Measurements from ENCODE around the gene FREY1. TPM values are rescaled to one million over a fixed set of nuclear protein-coding genes. Genes with fewer than 3 reads are reported as not detected.

Gene FREY1
- total and polyA plus RNA-seq, 2 of the 13 experiments (the other 11 are each of a cell fraction or from before 2014, with no cell fraction given) = 0.44 to 0.73 TPM

- ATAC-seq = no peak
- H3K27ac ChIP-seq (ENCODE audit: extremely low read length, insufficient read depth, low read length) = no peak overlapping the region
- no peak for FAIRE-seq
These were observed 24.0 kb upstream of the FREY1 start for GRCh38 chr11:45930951-45931570.

More at GRCh38 chr11:45930951-45931570, 24.0 kb upstream of the FREY1 start:
- ChIA-PET CTCF (ENCODE audit: low intra/inter-chr PET ratio, low total read pairs) (no interaction called here), POLR2A (interaction anchor here (1.8 to 2.3 kb wide), 2 partner anchors 9 to 13 kb away, joined by 5 to 7 read pairs; partner anchors contain the start of genes LARGE2 and PEX16)
- no peaks in the 10 kb centered on the region for H3K27me3 ChIP-seq (ENCODE audit: control insufficient read depth in 1 of 2, insufficient read depth in 2 of 2, low read length in 2 of 2)
- no peak for DNase-seq (ENCODE audit: low spot score)
- no peak overlapping the region for H2AFZ ChIP-seq (ENCODE audit: low read length)
- H3K4me3 ChIP-seq (replicated peaks in 1 of 3; ENCODE audit: insufficient read depth in 1 of 3, low read depth in 2 of 3, low read length in 3 of 3) = no peak overlapping the region
- BruUV-seq (replicated peaks) = no TSS peak
- peaks cover 29% of the 10 kb centered on the region for H3K4me1 ChIP-seq (ENCODE audit: insufficient read depth, low read length)
- no peaks in the 10 kb centered on the region for H3K79me2 ChIP-seq (ENCODE audit: insufficient read depth, low read length)
- no peak for TF ChIP-seq ZNF407 (CRISPR knock-in tag; IDR thresholded peaks at IDR 0.05; ENCODE audit: not compliant biosample characterization)
- TF ChIP-seq ZNF552 (CRISPR knock-in tag; IDR thresholded peaks at IDR 0.05; ENCODE audit: borderline replicate concordance) = no peak
- no peak for TF ChIP-seq ZFP82 (CRISPR knock-in tag; IDR thresholded peaks at IDR 0.05; ENCODE audit: borderline replicate concordance)
- in situ Hi-C loops (cut with HindIII; ENCODE audit: extremely low pct_ligation_motif_present, low pct_unique_long_range_greater_than_20kb) = no loop called here
- H3K9ac ChIP-seq (ENCODE audit: insufficient read depth, low read depth, low read length) = no peak overlapping the region
- H3K36me3 ChIP-seq (replicated peaks in 1 of 2; ENCODE audit: control insufficient read depth in 1 of 2, insufficient read depth in 2 of 2, low read length in 2 of 2) = peaks cover 6 to 28% of the 10 kb centered on the region in 2 experiments; a peak in 4 of 5 replicates
- WGBS (ENCODE audit: low lambda C conversion rate) = 90% methylated on average over 6 of the region's 8 CpGs
- H3K9me3 ChIP-seq (ENCODE audit: low read length) = no peaks in the 10 kb centered on the region
- no peaks in the 10 kb centered on the region for H4K20me1 ChIP-seq (ENCODE audit: insufficient read depth, low read length)
- intact Hi-C loops (cut with micrococcal nuclease; ENCODE audit: unreplicated experiment) = no loop called here
- no peak overlapping the region for H3K4me2 ChIP-seq (ENCODE audit: low read depth, low read length)
